ENCODE data around the gene NACC2. TPM values are rescaled to one million over a fixed set of nuclear protein-coding genes. Genes with fewer than 3 reads are reported as not detected.

The NACC2 gene
- total and polyA plus RNA-seq, 9 of the 15 experiments (the other 6 are each of a cell fraction or from before 2014, with no cell fraction given), result 0.70 to 25.1 (median 5.6) TPM

GRCh38 chr9:136089697-136090045 lies 5.4 kb downstream of the NACC2 start (continued):
- TF ChIP-seq ZBTB40 (IDR thresholded peaks at IDR 0.05), result no peak
- TF ChIP-seq ZBTB40 (CRISPR knock-in tag; IDR thresholded peaks at IDR 0.05), result no peak
- no peak for TF ChIP-seq TAF7 (tag; IDR thresholded peaks at IDR 0.05)
- no peak for TF ChIP-seq ZNF398 (CRISPR knock-in tag; IDR thresholded peaks at IDR 0.05)
- TF ChIP-seq FOSL1 (tag; conservative IDR thresholded peaks at IDR 0.05), result no peak
- 0 out of 2 replicates have a peak, but pooled peaks have one; percentile 13 for TF ChIP-seq DEAF1 (CRISPR knock-in tag; IDR thresholded peaks at IDR 0.05)
- no peak for TF ChIP-seq MCM7 (IDR thresholded peaks at IDR 0.05)
- TF ChIP-seq ZNF395 (CRISPR knock-in tag; IDR thresholded peaks at IDR 0.05), result no peak
- no peak for TF ChIP-seq POLR2AphosphoS5 (IDR thresholded peaks at IDR 0.05; ENCODE audit: control insufficient read depth, insufficient read depth, low read depth, low read length)
- no peak for TF ChIP-seq E2F3 (CRISPR knock-in tag; IDR thresholded peaks at IDR 0.05)
- TF ChIP-seq ESRRB (CRISPR knock-in tag; IDR thresholded peaks at IDR 0.05; ENCODE audit: borderline replicate concordance), result no peak
- TF ChIP-seq KAT7 (CRISPR knock-in tag; IDR thresholded peaks at IDR 0.05; ENCODE audit: borderline replicate concordance), result no peak
- TF ChIP-seq ATF7 (IDR thresholded peaks at IDR 0.05), result no peak
- no peak for TF ChIP-seq ZZZ3 (IDR thresholded peaks at IDR 0.05)
- no peak for TF ChIP-seq RNF2 (IDR thresholded peaks at IDR 0.05)
- TF ChIP-seq ETV5 (CRISPR knock-in tag; IDR thresholded peaks at IDR 0.05; ENCODE audit: low read depth), result no peak

All from K562 (cell line).